GM12878 (cell line): ENCODE data around the gene NDC1. TPM values are rescaled to one million over a fixed set of nuclear protein-coding genes. Genes with fewer than 3 reads are reported as not detected.

Experiments used
- ATAC-seq: fragments of 200-7000 bp; cut with Tn5 transposase; 3 replicates; pipeline ENCODE4 v1.9.1; 2020; ENCODE audit warnings: mild to moderate bottlenecking, moderate library complexity
- BruUV-seq: library from RNA; stranded (reverse); fragments of 400-500 nt; replicated peaks from 2 replicates; lab custom pipeline; 2021; lab: Mats Ljungman, UMichigan
- CTCF ChIA-PET: fragments of 300-600 bp; sonication (Branson Sonifier 250); formaldehyde crosslinking; extraction: SDS; loops from one replicate; lab custom pipeline; 2021; ENCODE audit warnings: inconsistent platforms; lab: Yijun Ruan, JAX
- POLR2A ChIA-PET: fragments of 350-600 bp; formaldehyde crosslinking; extraction: SDS; loops from one replicate; lab custom pipeline; 2021; ENCODE audit warnings: inconsistent platforms; lab: Charles Lee
- RAD21 ChIA-PET: fragments of 300-600 bp; sonication (Branson Sonifier 250); formaldehyde crosslinking; loops from one replicate; lab custom pipeline; 2023; ENCODE audit warnings: antibody characterized with exemption; ENCODE audit not compliant: unreplicated experiment; lab: Charles Lee
- SMC1A ChIA-PET: fragments of 300-600 bp; sonication (Branson Sonifier 250); formaldehyde crosslinking; loops from one replicate; lab custom pipeline; 2023; ENCODE audit not compliant: unreplicated experiment, uncharacterized antibody; lab: Charles Lee
- DNase-seq: peaks from one replicate; pipeline ENCODE4 v3.0.0-alpha.2; 2011; ENCODE audit warnings: low read depth, low spot score
- FAIRE-seq: peaks from 3 replicates; lab custom pipeline; 2011; peaks lifted over from hg19 to GRCh38; lab: Jason Lieb, UNC
- H2AFZ ChIP-seq: 2 replicates; pipeline ENCODE4 v1.6.0; 2011; ENCODE audit warnings: low read depth, low read length, control low read depth; ENCODE audit not compliant: control insufficient read depth
- H3K27ac ChIP-seq: 2 replicates; pipeline ENCODE4 v1.5.1; 2011; ENCODE audit warnings: control low read depth; ENCODE audit not compliant: control insufficient read depth, insufficient read depth
- H3K27me3 ChIP-seq, 2 experiments: replicated peaks in 1 of 2; 2 replicates each; pipeline versions ENCODE4 v1.6.0 to v1.6.1; 2011; ENCODE audit warnings: low read length in 1 of 2; ENCODE audit not compliant: control insufficient read depth in 2 of 2, insufficient read depth in 2 of 2
- H3K36me3 ChIP-seq, 2 experiments: 2 replicates each; pipeline ENCODE4 v1.5.1; 2011; ENCODE audit warnings: low read length in 1 of 2; ENCODE audit not compliant: control insufficient read depth in 2 of 2, insufficient read depth in 2 of 2
- H3K4me1 ChIP-seq: 2 replicates; pipeline ENCODE4 v1.6.1; 2011; ENCODE audit warnings: mild to moderate bottlenecking, low read length, moderate library complexity, mixed read lengths; ENCODE audit not compliant: control insufficient read depth, insufficient read depth
- H3K4me2 ChIP-seq: 2 replicates; pipeline ENCODE4 v1.6.0; 2011; ENCODE audit warnings: control low read depth; ENCODE audit not compliant: control insufficient read depth, insufficient read depth
- H3K4me3 ChIP-seq: fragments of 200-600 bp; sonication (generic); 2 replicates; pipeline ENCODE4 v1.5.1; 2016
- H3K79me2 ChIP-seq: 2 replicates; pipeline ENCODE4 v1.6.0; 2011; ENCODE audit warnings: low read length; ENCODE audit not compliant: control insufficient read depth, insufficient read depth
- H3K9ac ChIP-seq: 2 replicates; pipeline ENCODE4 v1.8.0; 2011; ENCODE audit warnings: low read length, control low read depth, mixed read lengths; ENCODE audit not compliant: control insufficient read depth, insufficient read depth
- H3K9me3 ChIP-seq: replicated peaks from 3 replicates; pipeline ENCODE4 v1.5.1; 2011; ENCODE audit warnings: mild to moderate bottlenecking, low read length; ENCODE audit not compliant: control insufficient read depth, insufficient read depth
- H4K20me1 ChIP-seq: 2 replicates; pipeline ENCODE4 v1.6.0; 2011; ENCODE audit not compliant: control insufficient read depth, insufficient read depth
- E4F1 ChIP-seq: fragments of 450-650 bp; IDR thresholded peaks from 2 replicates; pipeline ENCODE4 v1.6.1; 2018; ENCODE audit warnings: borderline replicate concordance, mild to moderate bottlenecking; ENCODE audit not compliant: partially characterized antibody
- SPI1 ChIP-seq: IDR thresholded peaks from 2 replicates; pipeline ENCODE4 v1.6.1; 2011; ENCODE audit warnings: low read depth, mild to moderate bottlenecking, low read length, moderate library complexity, borderline replicate concordance; ENCODE audit not compliant: insufficient read depth
- TAF1 ChIP-seq: IDR thresholded peaks from 2 replicates; pipeline ENCODE4 v1.6.1; 2011; ENCODE audit warnings: mild to moderate bottlenecking, low read depth, low read length, borderline replicate concordance
- TBL1XR1 ChIP-seq: IDR thresholded peaks from 2 replicates; pipeline ENCODE4 v1.6.1; 2012; ENCODE audit warnings: low read depth, low read length, improper control_type of control experiment
- ZBTB33 ChIP-seq: fragments of 450-650 bp; IDR thresholded peaks from 2 replicates; pipeline ENCODE4 v1.6.1; 2017; ENCODE audit warnings: mild to moderate bottlenecking
- ZBTB40 ChIP-seq: fragments of 450-650 bp; IDR thresholded peaks from 2 replicates; pipeline ENCODE4 v1.6.1; 2016; ENCODE audit warnings: mild to moderate bottlenecking, moderate library complexity, borderline replicate concordance
- ZNF24 ChIP-seq: fragments of 450-650 bp; IDR thresholded peaks from 2 replicates; pipeline ENCODE4 v1.6.1; 2017; ENCODE audit warnings: antibody characterized with exemption, mild to moderate bottlenecking
- ZNF274 ChIP-seq: IDR thresholded peaks from one replicate; pipeline ENCODE4 v1.8.0; 2011; ENCODE audit not compliant: insufficient read length, insufficient read depth
- ZSCAN29 ChIP-seq: fragments of 450-650 bp; IDR thresholded peaks from 2 replicates; pipeline ENCODE4 v1.6.1; 2017; ENCODE audit warnings: mild to moderate bottlenecking, moderate library complexity
- WGBS: methylation state at CpG from one replicate; pipeline ENCODE4 v1.1.6; 2016; ENCODE audit warnings: low lambda C conversion rate; ENCODE audit not compliant: insufficient replicate concordance, insufficient coverage; ENCODE audit errors: missing lambda C conversion rate; 5-methylcytosine and 5-hydroxymethylcytosine counted together
- in situ Hi-C: fragments of 300-500 bp; cut with MboI; formaldehyde crosslinking; loops from 9 replicates; pipeline ENCODE4 v1.14.3; 2018; ENCODE audit warnings: mixed read lengths
- intact Hi-C: fragments of 100-400 bp; cut with micrococcal nuclease; formaldehyde crosslinking; loops from one replicate; pipeline ENCODE4 v1.14.2; 2022; ENCODE audit not compliant: unreplicated experiment
- polyA plus RNA-seq, 11 experiments: library from polyadenylated mRNA; depleted of rRNA in 4 of 11; unstranded in 6 of 11; stranded (reverse) in 5 of 11; fragments of >200 nt; fragmentation: Nextera tagmentation in 4 of 11; fragmentation: Illumina TruSeq in 1 of 11; extraction: Ambion mirVana in 4 of 11; extraction: Trizol in 1 of 11; gene quantifications; 1 replicate in 1 of 11; 2 replicates in 10 of 11; pipeline versions ENCODE4 v1.2.1 to v1.2.3, GENCODE V29; 2011 to 2016; ENCODE audit warnings: inconsistent platforms in 2 of 11, missing spikeins in 2 of 11, low read depth in 1 of 11
- total RNA-seq, 4 experiments: library from RNA; depleted of rRNA in 3 of 4; stranded (reverse); fragments of >200 nt in 3 of 4; fragmentation: Illumina TruSeq in 1 of 4; extraction: Trizol in 1 of 4; gene quantifications; 2 replicates each; pipeline versions ENCODE4 v1.2.1 to v1.2.3, GENCODE V29; 2013 to 2021

The NDC1 gene
- total and polyA plus RNA-seq, 10 of the 15 experiments (the other 5 are each of a cell fraction or from before 2014, with no cell fraction given), result 20.2 to 77.6 (median 47.1) TPM

- no peaks in the 10 kb centered on the region for H4K20me1 ChIP-seq
- H3K27me3 ChIP-seq, result no peaks in the 10 kb centered on the region
- intact Hi-C loops (no loop called here), in situ Hi-C loops (no loop called here)
- H3K79me2 ChIP-seq, result no peaks in the 10 kb centered on the region
- H3K9me3 ChIP-seq, result no peaks in the 10 kb centered on the region
- CTCF ChIA-PET, result interaction anchor here (0.9 to 1.2 kb wide), 2 partner anchors 33 to 361 kb away, joined by 3 to 4 read pairs; no protein-coding TSS in a partner anchor
- no peaks in the 10 kb centered on the region for H3K36me3 ChIP-seq
- no TSS peak for BruUV-seq
- H3K4me3 ChIP-seq, result no peak overlapping the region
- no peak overlapping the region for H3K9ac ChIP-seq
- no peak overlapping the region for H3K4me2 ChIP-seq
- TF ChIP-seq ZNF274 (no peak), E4F1 (no peak)
- H3K4me1 ChIP-seq, result no peaks in the 10 kb centered on the region
- RAD21 ChIA-PET, result no interaction called here
- no peak overlapping the region for H3K27ac ChIP-seq
- H2AFZ ChIP-seq, result no peak overlapping the region
- DNase-seq, result no peak
- SMC1A ChIA-PET, result no interaction called here
- POLR2A ChIA-PET, result no interaction called here
- WGBS, result 39% methylated on average over 4 of the region's 4 CpGs
- no peak for ATAC-seq
- FAIRE-seq, result no peak
Observed at GRCh38 chr1:53721088-53721487, 117.0 kb downstream of the NDC1 start.

GRCh38 chr1:53719469-53719868, 118.6 kb downstream of the NDC1 start:
- no peak overlapping the region for H3K9ac ChIP-seq
- no peak overlapping the region for H3K27ac ChIP-seq
- H3K9me3 ChIP-seq, result no peaks in the 10 kb centered on the region
- ChIA-PET SMC1A (no interaction called here), POLR2A (no interaction called here), CTCF (no interaction called here), RAD21 (no interaction called here)
- ATAC-seq (no peak), FAIRE-seq (no peak)
- no peaks in the 10 kb centered on the region for H3K79me2 ChIP-seq
- H3K4me2 ChIP-seq, result no peak overlapping the region
- no peaks in the 10 kb centered on the region; a peak in 1 of 4 replicates for H3K27me3 ChIP-seq
- H4K20me1 ChIP-seq, result no peaks in the 10 kb centered on the region
- in situ Hi-C loops, result no loop called here
- no peak overlapping the region for H2AFZ ChIP-seq
- no peaks in the 10 kb centered on the region for H3K36me3 ChIP-seq
- no peak overlapping the region for H3K4me3 ChIP-seq
- H3K4me1 ChIP-seq, result no peaks in the 10 kb centered on the region
- intact Hi-C loops, result no loop called here
- 82% methylated on average over 2 of the region's 2 CpGs for WGBS
- BruUV-seq, result no TSS peak
- no peak for TF ChIP-seq SPI1
- no peak for TF ChIP-seq TAF1
- TF ChIP-seq TBL1XR1, result no peak
- no peak for TF ChIP-seq ZSCAN29
- no peak for TF ChIP-seq ZBTB33
- TF ChIP-seq ZBTB40, result no peak
- TF ChIP-seq ZNF24, result no peak
- TF ChIP-seq, all 136 proteins: peak for 0
- DNase-seq, result no peak
